Liver (tissue), 9 donors: Measurements from ENCODE around the gene TMEM234. TPM values are rescaled to one million over a fixed set of nuclear protein-coding genes. Genes with fewer than 3 reads are reported as not detected.

Source experiments
- DNase-seq: peaks from one replicate; pipeline ENCODE4 v3.0.0-alpha.2; 2017; ENCODE audit warnings: low spot score
- H3K27ac ChIP-seq, 2 donors: one replicate each; pipeline ENCODE4 v1.7.0; 2013; ENCODE audit warnings: inconsistent platforms in 2 of 2, low read length in 2 of 2, control low read depth in 1 of 2, low read depth in 1 of 2, mild to moderate bottlenecking in 1 of 2
- H3K27me3 ChIP-seq, 4 donors: one replicate each; pipeline versions ENCODE4 v1.6.1 to v1.7.0; 2013; ENCODE audit warnings: low read length in 3 of 4, inconsistent platforms in 1 of 4, mild to moderate bottlenecking in 1 of 4, moderate library complexity in 1 of 4; ENCODE audit not compliant: control insufficient read depth in 4 of 4, insufficient read depth in 4 of 4
- H3K36me3 ChIP-seq, 4 donors: one replicate each; pipeline versions ENCODE4 v1.6.1 to v1.7.0; 2013; ENCODE audit warnings: low read length in 3 of 4, mild to moderate bottlenecking in 3 of 4, low read depth in 1 of 4, moderate library complexity in 1 of 4; ENCODE audit not compliant: control insufficient read depth in 4 of 4, insufficient read depth in 3 of 4
- H3K4me1 ChIP-seq, 4 donors: one replicate each; pipeline versions ENCODE4 v1.6.1 to v1.7.0; 2013; ENCODE audit warnings: low read length in 3 of 4, mild to moderate bottlenecking in 3 of 4, moderate library complexity in 1 of 4; ENCODE audit not compliant: control insufficient read depth in 4 of 4, insufficient read depth in 4 of 4
- H3K4me3 ChIP-seq, 3 donors: one replicate each; pipeline versions ENCODE4 v1.6.1 to v1.7.0; 2013; ENCODE audit warnings: low read length in 3 of 3, control low read depth in 1 of 3, low read depth in 1 of 3, mild to moderate bottlenecking in 1 of 3
- H3K9ac ChIP-seq, 2 donors: one replicate each; pipeline ENCODE4 v1.7.0; 2013; ENCODE audit warnings: low read length in 2 of 2, mild to moderate bottlenecking in 2 of 2, moderate library complexity in 2 of 2, control low read depth in 1 of 2, low read depth in 1 of 2
- H3K9me3 ChIP-seq, 4 donors: one replicate each; pipeline versions ENCODE4 v1.6.1 to v1.7.0; 2013; ENCODE audit warnings: low read length in 3 of 4; ENCODE audit not compliant: control insufficient read depth in 4 of 4
- ATF3 ChIP-seq: IDR thresholded peaks from 2 replicates; pipeline ENCODE4 v1.6.1; 2016; ENCODE audit warnings: antibody characterized with exemption
- FOXA1 ChIP-seq: IDR thresholded peaks from 2 replicates; pipeline ENCODE4 v1.6.1; 2016; ENCODE audit warnings: antibody characterized with exemption
- HNF4A ChIP-seq, 2 donors: conservative IDR thresholded peaks; 2 replicates each; pipeline ENCODE4 v1.6.1; 2016; ENCODE audit warnings: antibody characterized with exemption in 2 of 2, mild to moderate bottlenecking in 2 of 2
- HNF4G ChIP-seq: IDR thresholded peaks from 2 replicates; pipeline ENCODE4 v1.6.1; 2016; ENCODE audit warnings: antibody characterized with exemption
- JUND ChIP-seq, 2 donors: IDR thresholded peaks; 2 replicates each; pipeline ENCODE4 v1.6.1; 2016; ENCODE audit warnings: antibody characterized with exemption in 2 of 2
- MAX ChIP-seq: IDR thresholded peaks from 2 replicates; pipeline ENCODE4 v1.6.1; 2016; ENCODE audit warnings: antibody characterized with exemption
- NR2F2 ChIP-seq: IDR thresholded peaks from 2 replicates; pipeline ENCODE4 v1.6.1; 2016; ENCODE audit warnings: antibody characterized with exemption
- RAD21 ChIP-seq, 2 donors: IDR thresholded peaks; 2 replicates each; pipeline ENCODE4 v1.6.1; 2016; ENCODE audit warnings: antibody characterized with exemption in 2 of 2, mild to moderate bottlenecking in 2 of 2
- REST ChIP-seq: IDR thresholded peaks from 2 replicates; pipeline ENCODE4 v1.6.1; 2016; ENCODE audit warnings: antibody characterized with exemption, mild to moderate bottlenecking
- RXRA ChIP-seq, 2 donors: IDR thresholded peaks; 2 replicates each; pipeline ENCODE4 v1.6.1; 2017 to 2018; ENCODE audit warnings: antibody characterized with exemption in 2 of 2, mild to moderate bottlenecking in 1 of 2
- SP1 ChIP-seq: IDR thresholded peaks from 2 replicates; pipeline ENCODE4 v1.6.1; 2018; ENCODE audit warnings: antibody characterized with exemption, mild to moderate bottlenecking
- TAF1 ChIP-seq: conservative IDR thresholded peaks from 2 replicates; pipeline ENCODE4 v1.6.1; 2016; ENCODE audit warnings: antibody characterized with exemption, mild to moderate bottlenecking
- ZBTB33 ChIP-seq: IDR thresholded peaks from 2 replicates; pipeline ENCODE4 v1.6.1; 2016; ENCODE audit warnings: antibody characterized with exemption
- WGBS: extraction: QIAGEN DNeasy Blood & Tissue Kit; methylation state at CpG from one replicate; pipeline ENCODE4 v1.1.7; 2013; 5-methylcytosine and 5-hydroxymethylcytosine counted together
- polyA plus RNA-seq, 2 donors: library from polyadenylated mRNA; stranded (reverse) in 1 of 2; unstranded in 1 of 2; fragments of 200-250 nt in 1 of 2; fragments of >200 nt in 1 of 2; fragmentation: Nextera tagmentation in 1 of 2; extraction: Ambion mirVana in 1 of 2; gene quantifications; one replicate each; pipeline versions ENCODE4 v1.2.1 to v1.2.3, GENCODE V29; 2013 to 2015
- total RNA-seq, 2 donors: library from RNA; depleted of rRNA; stranded (reverse); fragments of >200 nt; gene quantifications; one replicate each; pipeline ENCODE4 v1.2.3, GENCODE V29; 2014
- donor health status: healthy.
- donor health status: healthy.
- donor health status: healthy.
- donor health status: healthy.
- donor health status: healthy.

Gene TMEM234
- total and polyA plus RNA-seq, 4 donors: 5.4 to 6.8 (median 6.1) TPM

- TF ChIP-seq FOXA1: no peak
These were observed 25.3 kb upstream of the TMEM234 start (continued) for GRCh38 chr1:32247452-32247851.

GRCh38 chr1:32246888-32247273 is 24.7 kb upstream of the TMEM234 start, which contains the start of gene FAM167B:
FAM167B (plus strand) TSS chr1:32247222; CDS start chr1:32247422, 200 bp downstream.
- Histone ChIP-seq H3K9me3 (no peaks in the 10 kb centered on the region), H3K4me1 (peaks cover 3 to 18% (median 10%) of the 10 kb centered on the region in 4 donors), H3K27me3 (no peaks in the 10 kb centered on the region), H3K9ac (peak within 1 kb of the TSS in 1 of 2 donors; percentile 47), H3K36me3 (no peaks in the 10 kb centered on the region), H3K4me3 (no peak within 1 kb of the TSS), H3K27ac (peak within 1 kb of the TSS; percentile 63 to 66)
- DNase-seq: no peak
- TF ChIP-seq HNF4G (no peak), SP1 (peak; percentile 54), NR2F2 (peak; percentile 81), MAX (peak; percentile 27), RXRA (IDR thresholded peaks at IDR 0.05) (peak; percentile 36 to 69), JUND (IDR thresholded peaks at IDR 0.05) (no peak), RAD21 (IDR thresholded peaks at IDR 0.05) (no peak), HNF4A (conservative IDR thresholded peaks at IDR 0.05) (no peak), ATF3 (no peak)
- WGBS: 72% methylated on average over 3 of the region's 3 CpGs

GRCh38 chr1:32242341-32242851 is 20.2 kb upstream of the TMEM234 start:
- Histone ChIP-seq H3K9me3 (no peaks in the 10 kb centered on the region), H3K9ac (peak overlapping the region in 1 of 2 donors; percentile 31), H3K4me3 (no peak overlapping the region), H3K27ac (peak overlapping the region in 1 of 2 donors; percentile 12), H3K4me1 (peaks cover 4 to 15% (median 11%) of the 10 kb centered on the region in 4 donors), H3K36me3 (no peaks in the 10 kb centered on the region), H3K27me3 (no peaks in the 10 kb centered on the region)
- no peak for DNase-seq
- TF ChIP-seq TAF1 (no peak), REST (no peak), ZBTB33 (no peak), SP1 (no peak), ATF3 (no peak), RXRA (IDR thresholded peaks at IDR 0.05) (no peak)
- WGBS: 58% methylated on average over 7 of the region's 7 CpGs
